K562 (cell line): ENCODE measurements around the gene AJM1.

ENCODE experiments used
- CTCF ChIP-seq, 3 experiments: IDR thresholded peaks in 2 of 3; conservative IDR thresholded peaks in 1 of 3; 2 replicates each; pipeline ENCODE4 v1.5.1; 2011 to 2012; ENCODE audit warnings: low read length in 3 of 3, mild to moderate bottlenecking in 3 of 3, control low read depth in 2 of 3, improper control_type of control experiment in 1 of 3, inconsistent platforms in 1 of 3, low read depth in 1 of 3, mixed read lengths in 1 of 3, moderate library complexity in 1 of 3; ENCODE audit not compliant: insufficient read depth in 2 of 3
- GABPA ChIP-seq: fragments of 200-800 bp; sonication (Bioruptor generic); conservative IDR thresholded peaks from 2 replicates; pipeline ENCODE4 v1.6.1; 2016; ENCODE audit warnings: low read depth, missing genetic modification characterization, missing compliant biosample characterization
- NCOR1 ChIP-seq: fragments of 450-650 bp; IDR thresholded peaks from 2 replicates; pipeline ENCODE4 v1.6.1; 2016; ENCODE audit warnings: mild to moderate bottlenecking, moderate library complexity
- RBFOX2 ChIP-seq: fragments of 200-400 bp; formaldehyde crosslinking; IDR thresholded peaks from 2 replicates; pipeline ENCODE4 v1.6.1; 2017; ENCODE audit warnings: low read depth, mild to moderate bottlenecking, low read length, moderate library complexity
- RNF2 ChIP-seq: sonication (generic); IDR thresholded peaks from 2 replicates; pipeline ENCODE4 v1.6.1; 2016
- SIN3B ChIP-seq: fragments of 450-650 bp; IDR thresholded peaks from 2 replicates; pipeline ENCODE4 v1.6.1; 2017; ENCODE audit warnings: low read depth, mild to moderate bottlenecking, moderate library complexity
- YY1 ChIP-seq, 3 experiments: IDR thresholded peaks; 2 replicates each; pipeline ENCODE4 v1.6.1; 2011; ENCODE audit warnings: low read length in 2 of 3, mild to moderate bottlenecking in 2 of 3, moderate library complexity in 2 of 3, borderline replicate concordance in 1 of 3, control low read depth in 1 of 3, low read depth in 1 of 3; ENCODE audit not compliant: insufficient read depth in 3 of 3, insufficient replicate concordance in 2 of 3, control insufficient read depth in 1 of 3, insufficient read length in 1 of 3; ENCODE audit errors: extremely low read depth in 1 of 3
- TF ChIP-seq, protein P1 (sequence below): fragments of 250-450 bp; sonication (Bioruptor Pico); IDR thresholded peaks from 2 replicates; pipeline ENCODE4 v1.8.0; 2022; ENCODE audit warnings: moderate library complexity, mild to moderate bottlenecking, inconsistent platforms

DNA sequence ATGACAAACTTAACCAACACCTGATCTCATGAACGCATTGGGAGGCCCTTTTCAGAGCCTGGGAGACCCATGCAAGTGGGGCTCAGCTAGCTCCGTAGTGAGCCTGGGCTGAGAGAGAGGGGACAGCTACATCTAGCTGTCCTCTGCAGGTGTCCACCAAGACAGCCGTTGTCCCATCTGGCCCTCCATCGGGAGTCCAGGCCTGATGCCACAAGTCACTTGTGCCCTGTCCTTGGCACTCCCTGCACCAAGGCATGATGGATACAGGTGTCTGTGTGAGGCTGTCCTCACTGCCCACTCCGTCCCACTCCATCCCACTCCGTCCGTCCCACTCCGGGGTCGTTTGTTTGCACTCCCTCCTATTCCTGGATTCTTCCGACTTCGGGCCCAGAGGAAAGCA lies 26.4 kb downstream of the AJM1 start:
- TF ChIP-seq YY1 (IDR thresholded peaks at IDR 0.05; ENCODE audit: borderline replicate concordance in 1 of 3, control insufficient read depth in 1 of 3, extremely low read depth in 1 of 3, insufficient read depth in 3 of 3, insufficient read length in 1 of 3, insufficient replicate concordance in 2 of 3, low read depth in 1 of 3, low read length in 2 of 3) (no peak), SIN3B (no peak), CTCF (IDR thresholded peaks at IDR 0.05 in 2 of 3, conservative IDR thresholded peaks at IDR 0.05 in 1 of 3; ENCODE audit: insufficient read depth in 2 of 3, low read depth in 1 of 3, low read length in 3 of 3) (no peak), NCOR1 (no peak), GABPA (no peak), RNF2 (no peak), RBFOX2 (no peak)
- TF ChIP-seq, protein P1, sequence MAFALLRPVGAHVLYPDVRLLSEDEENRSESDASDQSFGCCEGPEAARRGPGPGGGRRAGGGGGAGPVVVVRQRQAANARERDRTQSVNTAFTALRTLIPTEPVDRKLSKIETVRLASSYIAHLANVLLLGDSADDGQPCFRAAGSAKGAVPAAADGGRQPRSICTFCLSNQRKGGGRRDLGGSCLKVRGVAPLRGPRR (CRISPR knock-in tag) = no peak
